Adrenal gland (tissue), 12 donors: Measurements from ENCODE around the gene ZNF683. TPM values are rescaled to one million over a fixed set of nuclear protein-coding genes. Genes with fewer than 3 reads are reported as not detected.
"Not testable (repeated sequence)": the region's sequence is repeated elsewhere in the genome, so short reads cannot be mapped to it uniquely, and the experiment has no call there.

Experiments
- DNase-seq, 7 donors: peaks; one replicate each; pipeline ENCODE4 v3.0.0-alpha.2; 2019 to 2020
- H3K27ac ChIP-seq, 5 donors: fragments of 200-600 bp; sonication (generic) in 4 of 5; 1 replicate in 3 of 5; 2 replicates in 2 of 5; pipeline versions ENCODE4 v1.5.1 to v1.8.0; 2016 to 2020; ENCODE audit warnings: mild to moderate bottlenecking in 1 of 5
- H3K27me3 ChIP-seq: fragments of 200-600 bp; 2 replicates; pipeline ENCODE4 v1.8.0; 2021
- H3K36me3 ChIP-seq, 2 donors: fragments of 200-600 bp; replicated peaks in 1 of 2; 1 replicate in 1 of 2; 2 replicates in 1 of 2; pipeline versions ENCODE4 v1.5.1 to v1.8.0; 2018 to 2022
- H3K4me1 ChIP-seq, 2 donors: fragments of 200-600 bp; replicated peaks in 1 of 2; 1 replicate in 1 of 2; 2 replicates in 1 of 2; pipeline versions ENCODE4 v1.5.1 to v1.8.0; 2018 to 2021
- H3K4me3 ChIP-seq, 4 donors: fragments of 200-600 bp; sonication (generic) in 3 of 4; one replicate each; pipeline ENCODE4 v1.5.1; 2016 to 2018
- H3K9me3 ChIP-seq, 3 donors: fragments of 200-600 bp; sonication (generic) in 1 of 3; replicated peaks in 1 of 3; 1 replicate in 2 of 3; 2 replicates in 1 of 3; pipeline versions ENCODE4 v1.5.1 to v1.8.0; 2016 to 2021
- POLR2A ChIP-seq, 2 donors: fragments of 450-650 bp; IDR thresholded peaks; one replicate each; pipeline ENCODE4 v1.6.1; 2017; ENCODE audit warnings: antibody characterized with exemption in 2 of 2, mild to moderate bottlenecking in 2 of 2, moderate library complexity in 1 of 2
- WGBS, 4 donors: extraction: QIAGEN DNeasy Blood & Tissue Kit in 2 of 4; methylation state at CpG; one replicate each; pipeline versions ENCODE4 v1.1.5 to v1.1.7; 2013 to 2017; 5-methylcytosine and 5-hydroxymethylcytosine counted together
- intact Hi-C, 2 donors: fragments of 100-400 bp; cut with DNase I; formaldehyde crosslinking; loops; one replicate each; pipeline versions ENCODE4 v1.14.1 to v1.15.0; 2022 to 2023
- polyA plus RNA-seq, 3 donors: library from polyadenylated mRNA; stranded (reverse); fragments of 200-250 nt in 2 of 3; fragments of 350-450 nt in 1 of 3; fragmentation: Illumina TruSeq in 1 of 3; extraction: RNeasy Lipid Tissue Mini Kit (QIAGEN cat#74804) in 1 of 3; gene quantifications; one replicate each; pipeline ENCODE4 v1.2.3, GENCODE V29; 2013 to 2014
- total RNA-seq, 9 donors: library from RNA; depleted of rRNA in 4 of 9; stranded (reverse); fragments of >200 nt in 4 of 9; fragments of 120-200 nt in 1 of 9; fragmentation: NEBNext Ultra II Directional in 1 of 9; extraction: Animal tissue kit (Norgen Biotek cat#: 25700) in 1 of 9; gene quantifications; one replicate each; pipeline versions ENCODE4 v1.1.0 to v1.2.4, GENCODE V29; 2013 to 2023
- TF ChIP-seq, protein P1 (sequence below), 6 experiments: fragments of 450-650 bp in 4 of 6; fragments of 200-600 bp in 2 of 6; sonication (generic) in 1 of 6; IDR thresholded peaks; 1 replicate in 5 of 6; 2 replicates in 1 of 6; pipeline versions ENCODE4 v1.5.1 to v1.8.0; 2016 to 2021; ENCODE audit warnings: antibody characterized with exemption in 6 of 6, mild to moderate bottlenecking in 2 of 6, moderate library complexity in 1 of 6
- donor health status: healthy with polysubstance abuse.
- donor health status: Bipolar disorder and iron deficiency.
- donor health status: DM: yes; HTN: yes; CAD: no.
- donor health status: DM: no; HTN: no; CAD: no.
- donor health status: DM: no; HTN: no; CAD: no.
- donor health status: DM: yes; HTN: yes; CAD: no.

The ZNF683 gene
- total and polyA plus RNA-seq, 12 donors: 0.20 to 0.25 (median 0.24) TPM; not detected in 9

GRCh38 chr1:26336477-26337205 lies 35.9 kb downstream of the ZNF683 start:
- intact Hi-C loops: no loop called here
- WGBS, 4 donors: 11 to 83% (median 38%) methylated on average over 2 to 52 of the region's 52 CpGs
- DNase-seq: peak in 6 of 7 donors; percentile 46 to 75 (median 73)
- no peaks in the 10 kb centered on the region for H3K36me3 ChIP-seq
- H3K27me3 ChIP-seq: peaks cover 15% of the 10 kb centered on the region
- TF ChIP-seq, protein P1, sequence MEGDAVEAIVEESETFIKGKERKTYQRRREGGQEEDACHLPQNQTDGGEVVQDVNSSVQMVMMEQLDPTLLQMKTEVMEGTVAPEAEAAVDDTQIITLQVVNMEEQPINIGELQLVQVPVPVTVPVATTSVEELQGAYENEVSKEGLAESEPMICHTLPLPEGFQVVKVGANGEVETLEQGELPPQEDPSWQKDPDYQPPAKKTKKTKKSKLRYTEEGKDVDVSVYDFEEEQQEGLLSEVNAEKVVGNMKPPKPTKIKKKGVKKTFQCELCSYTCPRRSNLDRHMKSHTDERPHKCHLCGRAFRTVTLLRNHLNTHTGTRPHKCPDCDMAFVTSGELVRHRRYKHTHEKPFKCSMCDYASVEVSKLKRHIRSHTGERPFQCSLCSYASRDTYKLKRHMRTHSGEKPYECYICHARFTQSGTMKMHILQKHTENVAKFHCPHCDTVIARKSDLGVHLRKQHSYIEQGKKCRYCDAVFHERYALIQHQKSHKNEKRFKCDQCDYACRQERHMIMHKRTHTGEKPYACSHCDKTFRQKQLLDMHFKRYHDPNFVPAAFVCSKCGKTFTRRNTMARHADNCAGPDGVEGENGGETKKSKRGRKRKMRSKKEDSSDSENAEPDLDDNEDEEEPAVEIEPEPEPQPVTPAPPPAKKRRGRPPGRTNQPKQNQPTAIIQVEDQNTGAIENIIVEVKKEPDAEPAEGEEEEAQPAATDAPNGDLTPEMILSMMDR (IDR thresholded peaks at IDR 0.05): no peak
- no peak for TF ChIP-seq POLR2A (IDR thresholded peaks at IDR 0.05)
- peaks cover 0 to 13% of the 10 kb centered on the region in 2 donors for H3K4me1 ChIP-seq
- H3K4me3 ChIP-seq: peak overlapping the region in 1 of 4 donors; percentile 54
- no peak overlapping the region for H3K27ac ChIP-seq
- no peaks in the 10 kb centered on the region for H3K9me3 ChIP-seq

- H3K27ac ChIP-seq: no peak overlapping the region
- WGBS, 4 donors: 4 to 6% (median 5%) methylated on average over 33 to 41 of the region's 41 CpGs
Measured at GRCh38 chr1:26335774-26336476, 36.6 kb downstream of the ZNF683 start.

GRCh38 chr1:26333312-26333711 lies 39.2 kb downstream of the ZNF683 start:
- WGBS, 4 donors: 80 to 90% (median 84%) methylated on average over 6 to 8 of the region's 8 CpGs
- peaks cover 15% of the 10 kb centered on the region for H3K27me3 ChIP-seq
- intact Hi-C loops: not testable (repeated sequence)

More at GRCh38 chr1:26335774-26336476, 36.6 kb downstream of the ZNF683 start:
- Histone ChIP-seq H3K4me3 (peak overlapping the region in 1 of 4 donors; percentile 54), H3K9me3 (no peaks in the 10 kb centered on the region), H3K27me3 (peaks cover 15% of the 10 kb centered on the region), H3K36me3 (no peaks in the 10 kb centered on the region), H3K4me1 (peaks cover 0 to 13% of the 10 kb centered on the region in 2 donors)
- DNase-seq: peak in 1 of 7 donors; percentile 70
- TF ChIP-seq, protein P1 (IDR thresholded peaks at IDR 0.05): no peak
- no peak for TF ChIP-seq POLR2A (IDR thresholded peaks at IDR 0.05)
- intact Hi-C loops: no loop called here

GRCh38 chr1:26330276-26330675 lies 42.3 kb downstream of the ZNF683 start:
- H3K27ac ChIP-seq: no peak overlapping the region

More at GRCh38 chr1:26333312-26333711, 39.2 kb downstream of the ZNF683 start:
- H3K9me3 ChIP-seq, H3K27ac ChIP-seq, H3K4me3 ChIP-seq, DNase-seq, H3K36me3 ChIP-seq: not testable (repeated sequence)
- peaks cover 0 to 13% of the 10 kb centered on the region in 2 donors for H3K4me1 ChIP-seq

GRCh38 chr1:26329380-26329779 lies 43.2 kb downstream of the ZNF683 start:
- H3K4me3 ChIP-seq, DNase-seq, intact Hi-C loops, H3K9me3 ChIP-seq, H3K27ac ChIP-seq, H3K4me1 ChIP-seq, H3K36me3 ChIP-seq: not testable (repeated sequence)
- WGBS, 4 donors: 81 to 92% (median 87%) methylated on average over 3 to 4 of the region's 4 CpGs
- H3K27me3 ChIP-seq: peaks cover 10% of the 10 kb centered on the region

More at GRCh38 chr1:26330276-26330675, 42.3 kb downstream of the ZNF683 start:
- Histone ChIP-seq H3K27me3 (peaks cover 15% of the 10 kb centered on the region), H3K4me1 (no peaks in the 10 kb centered on the region), H3K36me3 (no peaks in the 10 kb centered on the region), H3K9me3 (no peaks in the 10 kb centered on the region), H3K4me3 (no peak overlapping the region)
- TF ChIP-seq, protein P1 (IDR thresholded peaks at IDR 0.05): no peak
- no peak for TF ChIP-seq POLR2A (IDR thresholded peaks at IDR 0.05)
- DNase-seq: no peak
- WGBS, 4 donors: 78 to 91% (median 82%) methylated on average over 5 of the region's 5 CpGs
- intact Hi-C loops: no loop called here
